ENCODE data around the gene DNM2. TPM values are rescaled to one million over a fixed set of nuclear protein-coding genes. Genes with fewer than 3 reads are reported as not detected.

DNM2 gene
- total RNA-seq, 4 donors from 2014 or later: 353 to 827 (median 464) TPM

GRCh38 chr19:10686661-10687517, 31.0 kb upstream of the DNM2 start:
- Histone ChIP-seq H3K27me3 (no peaks in the 10 kb centered on the region), H3K4me1 (no peaks in the 10 kb centered on the region), H3K36me3 (peaks cover 0 to 100% (median 0%) of the 10 kb centered on the region in 3 donors), H3K9me3 (no peaks in the 10 kb centered on the region), H3K4me3 (no peak overlapping the region), H3K27ac (no peak overlapping the region)
- TF ChIP-seq CTCF (IDR thresholded peaks at IDR 0.05) (no peak), POLR2A (IDR thresholded peaks at IDR 0.05) (no peak)
- DNase-seq: no peak

GRCh38 chr19:10687518-10688288, 30.2 kb upstream of the DNM2 start:
- H3K9me3 ChIP-seq: no peaks in the 10 kb centered on the region
- no peak for DNase-seq
- peaks cover 0 to 98% (median 0%) of the 10 kb centered on the region in 3 donors for H3K36me3 ChIP-seq
- H3K27me3 ChIP-seq: no peaks in the 10 kb centered on the region
- H3K4me1 ChIP-seq: no peaks in the 10 kb centered on the region
- no peak overlapping the region for H3K4me3 ChIP-seq
- TF ChIP-seq CTCF (IDR thresholded peaks at IDR 0.05) (no peak), POLR2A (IDR thresholded peaks at IDR 0.05) (no peak)
- H3K27ac ChIP-seq: no peak overlapping the region

GRCh38 chr19:10688545-10689280, 29.2 kb upstream of the DNM2 start:
- no peaks in the 10 kb centered on the region for H3K9me3 ChIP-seq
- peaks cover 0 to 88% (median 0%) of the 10 kb centered on the region in 3 donors for H3K36me3 ChIP-seq
- no peaks in the 10 kb centered on the region for H3K27me3 ChIP-seq
- no peak for TF ChIP-seq CTCF (IDR thresholded peaks at IDR 0.05)
- no peak for TF ChIP-seq POLR2A (IDR thresholded peaks at IDR 0.05)
- no peaks in the 10 kb centered on the region for H3K4me1 ChIP-seq
- no peak overlapping the region for H3K4me3 ChIP-seq
- H3K27ac ChIP-seq: no peak overlapping the region
- DNase-seq: no peak

GRCh38 chr19:10690341-10690781, 27.5 kb upstream of the DNM2 start:
- DNase-seq: no peak
- no peaks in the 10 kb centered on the region for H3K9me3 ChIP-seq
- TF ChIP-seq CTCF (IDR thresholded peaks at IDR 0.05) (no peak), POLR2A (IDR thresholded peaks at IDR 0.05) (no peak)
- H3K36me3 ChIP-seq: peaks cover 0 to 72% (median 0%) of the 10 kb centered on the region in 3 donors
- no peak overlapping the region for H3K27ac ChIP-seq
- no peak overlapping the region for H3K4me3 ChIP-seq
- peaks cover 0 to 4% (median 2%) of the 10 kb centered on the region in 4 donors for H3K4me1 ChIP-seq
- H3K27me3 ChIP-seq: no peaks in the 10 kb centered on the region

GRCh38 chr19:10691178-10691881, 26.5 kb upstream of the DNM2 start:
- no peak for TF ChIP-seq POLR2A (IDR thresholded peaks at IDR 0.05)
- TF ChIP-seq CTCF (IDR thresholded peaks at IDR 0.05): no peak
- DNase-seq: no peak
- H3K9me3 ChIP-seq: peaks cover 0 to 4% (median 0%) of the 10 kb centered on the region in 4 donors
- peaks cover 0 to 10% (median 7%) of the 10 kb centered on the region in 4 donors for H3K4me1 ChIP-seq
- peaks cover 0 to 62% (median 0%) of the 10 kb centered on the region in 3 donors for H3K36me3 ChIP-seq
- no peak overlapping the region for H3K27ac ChIP-seq
- no peaks in the 10 kb centered on the region for H3K27me3 ChIP-seq
- no peak overlapping the region for H3K4me3 ChIP-seq

Measured in Peyer's patch (tissue), 4 donors.